GM19395 (cell line): ENCODE data around the gene CFAP300.

Experiments used
- ATAC-seq: cut with Tn5 transposase; IDR thresholded peaks from one replicate; pipeline ENCODE4 v1.9.1; 2021; ENCODE audit warnings: mild to moderate bottlenecking, moderate library complexity; ENCODE audit not compliant: unreplicated experiment

Gene CFAP300

DNA sequence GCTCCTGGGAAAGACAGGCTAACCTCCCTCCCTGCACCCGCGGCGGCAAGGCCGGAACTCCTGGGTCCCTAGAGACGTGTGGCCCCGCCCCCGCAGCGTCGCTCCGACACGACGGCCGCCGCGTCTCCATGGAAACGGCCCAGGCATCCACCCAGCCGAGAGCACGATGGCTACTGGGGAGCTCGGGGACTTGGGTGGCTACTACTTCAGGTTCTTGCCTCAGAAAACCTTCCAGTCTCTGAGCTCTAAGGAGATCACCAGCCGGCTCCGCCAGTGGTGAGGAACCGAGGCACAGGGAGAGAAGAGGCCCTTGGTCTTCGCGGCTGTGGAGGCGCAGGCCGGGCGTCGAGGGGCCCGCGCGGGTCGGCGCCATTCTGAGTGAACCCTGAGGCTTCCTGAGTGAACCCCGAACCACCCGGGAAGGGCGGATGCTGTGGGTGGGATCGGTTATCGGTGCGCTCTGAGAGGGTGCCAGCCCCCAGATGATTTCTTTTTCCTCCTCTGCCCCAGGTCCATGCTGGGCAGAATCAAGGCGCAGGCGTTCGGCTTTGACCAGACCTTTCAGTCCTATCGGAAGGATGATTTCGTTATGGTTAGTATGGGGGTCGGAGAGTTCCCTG is at the start of gene CFAP300:
Gene CFAP300 (plus strand): TSS at position 133 of the 620 bp plus-strand sequence. CDS start 34 bp downstream, at position 167.
- ATAC-seq: peak; percentile 45

DNA sequence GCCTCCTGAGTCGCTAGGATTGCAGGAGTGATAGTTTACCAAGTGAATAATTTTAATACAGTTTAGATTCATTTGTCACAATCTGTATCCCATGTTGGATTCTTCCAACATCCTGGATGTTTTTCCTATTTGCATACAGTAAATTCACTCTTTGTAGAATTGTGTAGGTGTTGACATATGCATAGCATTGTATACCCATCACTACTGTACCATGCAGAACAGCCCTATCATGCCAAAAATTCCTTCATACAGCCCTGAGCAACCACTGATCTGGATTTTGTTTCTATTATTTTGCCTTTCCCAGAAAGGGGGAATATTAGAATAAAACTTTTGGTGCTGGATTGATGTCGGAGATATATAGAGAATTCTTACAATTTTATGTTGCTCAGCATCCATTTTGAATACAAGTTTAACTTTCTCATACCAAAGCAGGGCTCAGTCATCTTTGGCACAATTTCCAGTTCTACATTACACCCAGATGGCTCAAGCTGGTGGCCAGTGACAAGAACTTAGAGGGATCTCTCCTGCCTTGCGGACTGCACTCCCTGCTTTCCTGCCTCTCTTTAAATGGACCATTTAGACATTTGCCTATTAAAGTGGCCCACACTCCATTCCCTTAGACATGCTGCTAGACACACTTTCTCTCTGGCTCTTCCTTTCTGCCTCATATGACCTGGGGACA is 45.4 kb upstream of the CFAP300 start:
- ATAC-seq: no peak

DNA sequence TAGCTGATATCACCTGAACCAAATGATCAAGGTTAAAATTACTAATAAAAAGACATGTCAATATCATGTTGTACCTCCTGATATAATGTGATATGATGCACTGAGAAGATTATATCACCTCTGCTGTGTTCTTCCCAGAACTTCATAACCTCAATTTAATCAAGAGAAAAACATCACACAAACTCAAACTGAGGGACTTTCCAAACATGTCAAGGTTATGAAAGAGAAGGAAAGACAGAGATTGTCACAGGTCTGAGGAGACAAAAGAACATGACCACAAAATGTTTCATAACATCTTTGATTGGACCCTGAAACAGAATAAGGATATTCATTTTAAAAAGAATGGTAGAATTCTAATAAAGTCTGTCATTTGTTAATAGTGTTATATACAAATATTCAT is 43.0 kb upstream of the CFAP300 start:
- no peak for ATAC-seq

DNA sequence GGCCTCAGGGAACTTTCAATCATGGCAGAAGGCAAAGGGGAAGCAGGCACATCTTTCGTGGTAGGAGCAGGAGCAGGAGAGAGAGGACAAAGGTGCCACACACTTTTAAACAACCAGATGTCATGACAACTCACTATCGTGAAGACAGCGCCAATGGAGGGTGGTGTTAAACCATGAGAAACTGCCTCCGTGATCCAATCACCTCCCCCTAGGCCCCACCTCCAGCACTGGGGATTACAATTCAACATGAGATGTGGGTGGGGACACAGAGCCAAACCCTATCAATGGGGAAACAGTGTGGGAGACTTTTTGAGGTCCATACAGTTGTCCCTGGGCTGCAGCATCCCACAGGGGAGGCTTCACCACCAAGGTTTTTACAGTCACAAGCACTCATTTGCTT is 41.9 kb upstream of the CFAP300 start:
- ATAC-seq: no peak

DNA sequence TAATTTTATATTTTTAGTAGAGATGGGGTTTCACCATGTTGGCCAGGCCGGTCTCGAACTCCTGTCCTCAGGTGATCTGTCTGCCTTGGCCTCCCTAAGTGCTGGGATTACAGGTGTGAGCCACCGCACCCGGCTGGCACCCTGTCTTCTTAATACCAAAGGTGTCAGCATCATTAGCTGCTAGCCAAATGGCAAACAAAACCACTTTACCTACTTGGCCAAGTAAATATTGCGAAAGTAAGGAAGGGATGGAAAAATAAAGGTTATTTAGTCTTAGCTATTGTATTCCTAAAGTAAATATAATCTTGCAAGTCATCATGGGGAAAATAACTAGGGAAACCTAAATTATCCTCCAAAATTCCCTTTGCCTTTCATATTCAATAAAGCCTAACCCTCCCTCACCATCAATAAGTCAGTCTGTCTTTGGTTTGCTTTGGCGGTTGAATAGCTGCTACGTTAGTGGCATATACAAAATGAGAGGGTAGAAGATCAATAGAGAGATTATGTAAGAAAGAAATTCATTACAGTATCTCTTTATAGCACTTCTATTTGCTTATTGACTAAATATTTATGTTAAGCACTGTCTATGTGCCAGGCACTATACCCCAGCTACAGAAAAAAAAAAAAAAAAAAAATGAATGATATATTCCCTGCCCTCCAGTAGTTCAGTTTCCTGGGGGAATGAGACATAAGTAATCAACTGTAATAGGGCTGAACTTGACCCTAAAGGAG is 40.2 kb upstream of the CFAP300 start:
- no peak for ATAC-seq

DNA sequence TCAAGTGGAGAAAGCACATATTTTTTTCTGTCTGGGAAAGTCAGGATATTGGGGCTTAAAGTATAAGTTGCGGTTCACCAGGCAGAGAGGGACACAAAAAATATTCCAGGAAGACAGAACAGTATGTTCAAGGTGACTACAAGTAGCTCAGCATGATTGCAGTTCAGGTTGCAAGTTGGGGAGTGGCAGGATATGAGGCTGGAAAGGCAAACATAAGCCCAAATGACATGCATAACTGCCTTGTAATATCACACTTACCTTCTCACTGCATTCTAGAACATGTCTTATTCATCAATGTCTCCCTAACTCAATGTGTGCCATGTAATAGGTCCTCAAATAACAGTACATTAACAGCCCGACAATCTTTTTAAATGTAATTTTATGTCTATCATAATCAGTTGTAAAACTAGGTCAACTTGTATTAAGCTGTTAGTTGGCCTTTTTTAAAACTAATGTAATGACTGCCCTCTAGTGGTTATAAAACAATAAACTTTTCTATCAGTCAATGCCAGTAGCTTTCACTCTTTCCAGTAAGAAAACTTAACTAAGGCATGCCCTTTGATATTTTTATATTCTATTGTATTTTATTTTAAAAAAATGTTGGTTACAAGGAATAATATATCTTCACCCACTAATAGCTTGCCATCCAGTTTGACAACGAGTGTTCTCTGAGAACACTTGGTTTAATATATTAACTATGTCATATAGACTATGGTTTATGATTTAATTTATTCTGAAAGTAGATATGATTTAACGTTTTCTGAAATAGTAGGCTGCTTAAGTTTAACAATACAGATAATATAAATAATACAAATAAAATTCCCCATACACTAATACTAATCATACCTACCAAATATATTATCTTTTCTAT is 39.4 kb upstream of the CFAP300 start:
- ATAC-seq: peak; percentile 82

DNA sequence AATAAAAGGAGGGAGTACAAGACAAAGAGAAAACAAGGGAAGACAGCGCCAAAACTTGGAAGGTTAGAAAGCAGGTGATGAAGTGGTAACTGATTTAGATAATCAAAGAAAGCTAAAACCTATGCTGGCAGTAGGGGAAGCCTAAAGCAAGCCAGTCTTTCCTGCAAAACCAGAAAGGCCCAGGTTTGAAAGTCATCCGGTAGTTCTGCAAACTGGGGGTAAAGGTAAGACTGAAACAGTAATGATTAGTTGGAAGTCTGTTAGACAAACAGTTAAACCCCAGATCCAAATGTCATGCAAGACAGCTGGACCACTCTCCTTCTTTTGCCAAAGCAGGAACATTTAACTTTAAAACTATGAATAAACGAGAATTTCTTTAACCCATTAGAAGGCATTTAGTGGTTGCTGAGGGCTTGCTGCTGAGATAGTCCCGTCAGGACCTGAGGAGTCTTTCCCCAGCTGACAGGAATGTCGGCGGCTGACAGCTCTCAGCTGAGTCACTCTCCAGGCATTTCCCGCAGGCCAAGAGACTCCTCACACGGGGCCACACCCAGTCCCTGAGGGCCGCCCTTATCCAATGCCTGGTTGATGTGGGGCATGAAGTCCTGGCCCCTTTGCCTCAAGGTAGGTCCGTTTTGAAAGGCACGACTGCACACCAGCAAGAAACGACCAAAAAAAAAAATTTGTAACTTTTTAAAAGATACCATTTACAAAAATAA is 36.3 kb upstream of the CFAP300 start:
- ATAC-seq: no peak

DNA sequence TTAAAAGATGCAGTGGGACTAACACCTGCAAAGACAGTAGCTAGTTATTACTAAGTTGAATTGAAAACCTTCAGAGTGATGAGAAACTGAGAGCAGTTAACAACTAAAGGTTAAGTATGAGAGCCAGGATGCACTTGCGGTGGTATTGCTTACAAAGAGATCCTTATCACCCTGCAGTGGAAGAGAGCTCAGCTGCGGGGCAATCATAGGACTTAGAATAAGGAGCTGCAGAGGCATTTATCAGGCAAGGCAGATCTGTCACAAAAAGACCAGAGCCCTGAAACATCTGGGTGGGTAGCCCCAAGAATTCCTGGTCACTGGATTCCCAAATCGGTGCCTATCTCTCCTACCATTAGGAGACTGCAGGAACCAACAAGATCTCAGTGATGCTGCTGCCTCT is 34.3 kb upstream of the CFAP300 start:
- no peak for ATAC-seq

DNA sequence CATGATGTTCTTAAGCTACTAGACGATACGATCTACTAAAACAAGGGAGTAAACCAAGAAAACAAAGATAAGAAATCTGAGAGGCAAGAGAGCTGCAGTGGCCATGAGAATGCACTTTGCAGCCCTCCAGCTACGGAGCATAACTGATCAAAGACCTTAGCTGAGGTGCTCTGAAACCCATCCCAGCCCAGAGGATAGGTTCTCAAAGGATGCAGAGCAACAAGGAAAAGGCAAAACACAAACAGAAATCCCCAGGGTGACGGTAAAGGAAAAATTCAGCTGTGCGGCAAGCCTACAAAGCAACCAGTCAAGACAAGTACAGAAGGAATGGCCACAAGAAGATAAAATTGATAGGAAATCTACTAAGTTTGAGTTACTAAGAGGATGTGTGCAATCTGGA is 32.5 kb upstream of the CFAP300 start:
- ATAC-seq: no peak

DNA sequence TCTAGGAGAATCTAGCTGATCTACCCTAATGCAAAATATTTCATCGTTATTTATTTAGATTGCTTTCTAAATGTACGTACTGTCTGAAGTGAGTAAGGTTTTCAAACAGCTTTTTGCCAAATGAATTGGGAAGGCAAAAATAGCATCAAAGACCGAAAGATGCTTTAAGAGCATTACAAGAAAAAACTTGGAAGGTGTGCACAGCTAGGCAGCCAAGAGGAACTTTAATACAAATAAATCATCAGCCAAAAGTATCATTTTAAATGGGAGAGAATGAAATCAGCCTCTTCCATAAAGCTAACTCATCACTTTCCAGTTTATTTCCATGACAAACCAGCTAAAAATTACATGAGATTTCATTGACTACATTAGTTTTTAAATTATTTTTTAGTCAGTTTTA is 30.2 kb upstream of the CFAP300 start:
- no peak for ATAC-seq

DNA sequence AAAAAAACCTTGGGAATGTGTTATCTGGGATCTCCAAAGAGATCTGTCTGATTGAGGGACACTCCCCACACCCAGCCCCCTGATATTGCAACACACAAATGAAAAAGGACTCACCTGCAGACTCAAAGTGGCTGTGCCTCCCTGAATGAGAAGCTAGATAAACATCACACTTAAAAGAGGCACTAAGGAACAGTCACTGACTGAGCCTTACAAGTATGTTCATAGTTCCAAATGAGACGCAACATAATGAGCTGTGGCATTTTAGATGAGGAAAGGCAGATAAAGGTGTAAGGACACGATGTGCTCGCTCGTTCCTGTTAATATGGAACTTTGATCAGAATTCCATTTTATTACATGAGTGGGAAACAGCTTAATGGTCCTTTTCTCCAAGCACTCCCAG is 21.0 kb upstream of the CFAP300 start:
- ATAC-seq: no peak

DNA sequence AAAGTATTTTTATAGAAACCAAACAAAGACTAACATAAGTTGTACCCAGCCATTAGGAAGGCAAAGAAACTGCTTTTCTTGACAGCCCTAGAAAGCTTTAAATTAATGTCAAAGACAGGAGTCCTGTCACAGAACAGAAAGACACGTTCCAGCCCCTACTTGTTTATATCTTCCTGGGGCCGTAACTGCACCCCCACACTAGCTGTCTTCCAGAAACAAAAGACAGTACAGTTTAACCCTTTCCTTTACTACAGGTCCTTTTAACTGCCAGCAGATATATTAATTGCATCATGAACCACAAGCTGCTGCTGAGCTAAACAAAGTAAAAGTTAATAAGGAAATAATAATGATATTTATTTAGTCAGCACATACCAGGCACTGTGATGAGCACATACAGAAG is 20.3 kb upstream of the CFAP300 start:
- ATAC-seq: no peak

DNA sequence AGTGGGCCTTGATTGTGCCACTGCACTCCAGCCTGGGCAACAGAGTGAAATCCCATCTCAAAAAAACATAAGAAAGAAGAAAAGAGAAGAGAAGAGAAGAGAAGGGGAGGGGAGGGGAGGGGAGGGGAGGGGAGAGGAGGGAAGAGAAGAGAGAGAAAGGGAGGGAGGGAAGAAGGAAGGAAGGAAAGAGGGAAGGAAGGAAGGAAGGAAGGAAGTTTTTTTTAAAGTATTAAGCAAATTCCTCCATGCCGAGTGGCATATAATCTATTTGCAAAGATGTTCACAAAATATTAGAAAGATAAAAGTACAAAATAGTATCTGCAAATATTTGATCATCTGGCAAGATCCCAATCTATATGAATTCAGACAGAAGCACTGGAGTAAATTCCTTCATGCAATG is 10.5 kb upstream of the CFAP300 start:
- ATAC-seq: no peak

DNA sequence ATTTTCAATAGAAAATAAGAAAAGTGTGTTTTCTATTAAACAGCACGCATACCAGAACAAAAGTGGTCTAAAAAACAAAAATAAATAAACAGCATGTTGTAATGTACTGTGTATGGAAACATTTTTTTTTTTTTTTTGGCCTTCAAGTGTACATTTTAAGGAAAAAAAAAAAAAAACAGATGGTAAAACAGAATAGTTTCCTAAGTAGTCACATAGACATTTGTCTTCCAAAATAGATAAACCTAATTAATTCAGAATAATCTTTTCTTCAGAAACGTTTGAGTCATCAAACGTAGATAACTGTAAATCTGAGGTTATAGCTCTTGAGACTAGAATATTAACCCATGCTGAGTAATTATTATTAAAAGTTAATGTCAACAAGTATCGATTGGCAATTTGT is 396 bp upstream of the CFAP300 start:
- no peak for ATAC-seq

DNA sequence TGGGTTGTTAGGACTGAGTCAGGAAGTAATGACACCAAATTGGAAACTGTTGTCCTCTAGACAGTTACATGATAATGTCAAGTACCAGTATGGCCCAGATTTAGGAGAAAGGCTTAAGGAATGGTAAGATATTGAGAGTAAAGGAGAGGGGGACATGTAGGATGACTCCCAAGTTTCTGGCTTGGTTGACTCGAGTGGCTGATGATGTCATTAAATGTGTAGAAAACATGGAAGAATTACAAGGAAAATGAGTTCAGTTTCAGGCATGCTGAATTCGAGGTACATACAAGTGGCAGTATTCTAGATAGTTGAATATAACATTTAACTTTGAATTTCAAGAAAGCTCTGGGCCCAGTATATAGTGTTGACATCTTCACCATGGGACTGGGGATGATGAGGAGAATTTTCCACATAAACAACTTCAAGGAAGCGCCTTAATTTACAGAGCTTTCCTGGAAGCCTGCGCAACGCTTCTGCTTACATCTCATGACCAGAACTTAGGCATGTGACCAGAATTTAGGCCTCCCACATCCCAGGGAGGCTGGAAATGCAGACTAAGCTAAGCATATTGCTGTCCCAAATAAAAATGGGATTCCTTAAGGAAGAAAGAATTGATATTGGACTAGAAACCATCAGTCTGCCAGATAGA is 3.8 kb downstream of the CFAP300 start:
- ATAC-seq: no peak

DNA sequence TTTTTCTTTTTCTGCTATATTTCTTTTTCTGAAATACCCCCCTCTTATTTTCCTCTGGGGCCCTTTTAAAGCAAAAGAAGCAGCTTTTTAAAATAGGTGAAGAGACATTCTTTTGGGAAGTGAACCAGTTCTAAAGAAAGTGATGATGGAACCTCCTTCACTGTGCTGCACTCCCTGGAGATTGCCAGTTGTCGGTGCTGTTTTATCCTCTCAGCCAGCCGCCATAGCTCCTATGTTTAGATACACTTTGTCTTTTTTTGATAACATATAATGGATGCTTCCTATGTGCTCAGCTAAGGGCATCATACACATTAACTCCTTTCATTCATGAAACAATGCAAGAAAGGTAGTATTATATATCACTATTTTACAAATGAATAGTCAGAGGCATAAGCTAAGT is 14.0 kb downstream of the CFAP300 start:
- no peak for ATAC-seq

DNA sequence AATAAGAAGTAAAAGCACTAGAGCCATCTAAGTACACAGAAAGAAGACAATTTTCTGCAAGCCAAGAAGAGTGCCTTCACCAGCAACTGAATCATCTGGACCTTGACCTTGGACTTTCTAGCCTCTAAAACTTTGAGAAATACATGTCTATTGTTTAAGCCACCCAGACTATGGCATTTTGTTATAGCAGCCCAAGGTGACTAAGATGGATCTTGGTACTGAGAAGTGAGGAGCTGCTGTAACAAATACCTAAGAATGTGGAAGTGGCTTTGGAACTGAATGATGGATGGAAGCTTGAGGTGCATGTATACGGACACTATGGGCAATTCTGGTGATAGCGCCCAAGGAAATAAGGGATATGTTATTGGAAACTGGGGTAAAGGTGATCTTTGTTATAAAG is 14.9 kb downstream of the CFAP300 start:
- no peak for ATAC-seq

DNA sequence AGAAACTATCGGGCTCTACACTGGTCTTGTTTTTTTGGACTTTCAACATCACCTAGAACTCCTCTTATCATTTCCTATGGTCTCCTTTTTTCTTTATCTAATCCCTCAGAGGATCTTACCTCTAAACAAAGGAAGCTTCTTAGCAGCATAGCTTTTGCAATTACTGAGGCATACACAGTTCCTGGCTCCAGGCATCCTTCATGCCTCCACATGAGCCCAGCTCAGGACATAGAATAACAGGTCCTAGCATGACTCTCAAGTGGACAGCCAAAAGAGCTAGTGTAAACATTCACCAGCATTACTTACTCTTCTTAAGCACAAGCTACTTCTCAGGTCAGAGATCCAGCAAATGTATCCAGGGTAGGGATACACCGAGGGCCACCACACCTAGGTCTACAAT is 17.1 kb downstream of the CFAP300 start:
- no peak for ATAC-seq

DNA sequence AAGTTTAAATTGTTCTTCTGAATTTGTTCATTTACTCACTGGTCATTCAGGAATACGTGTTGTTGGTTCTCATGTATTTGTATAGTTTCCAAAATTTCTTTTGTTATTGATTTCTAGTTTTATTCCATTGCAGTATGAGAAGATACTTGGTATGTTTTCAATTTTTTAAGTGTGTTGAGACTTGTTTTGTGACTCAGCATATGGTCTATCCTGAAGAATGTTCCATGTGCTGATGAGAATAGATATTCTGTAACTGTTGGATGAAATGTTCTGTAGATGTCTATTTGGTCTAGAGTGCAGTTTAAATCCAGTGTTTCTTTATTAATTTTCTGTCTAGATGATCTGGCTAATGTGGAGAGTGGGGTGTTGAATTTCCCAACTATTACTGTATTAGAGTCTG is 23.5 kb downstream of the CFAP300 start:
- no peak for ATAC-seq
